PFSK-1 (cell line): ENCODE measurements around the gene SLC4A8.

Source experiments
- POLR2AphosphoS5 ChIP-seq: IDR thresholded peaks from 2 replicates; pipeline ENCODE4 v1.6.1; 2012; ENCODE audit warnings: low read depth, mild to moderate bottlenecking, control low read depth, low read length, moderate library complexity
- REST ChIP-seq, 2 experiments: IDR thresholded peaks; 2 replicates each; pipeline versions ENCODE4 v1.6.1 to v1.8.0; 2011 to 2012; ENCODE audit warnings: low read depth in 2 of 2, low read length in 2 of 2, control low read depth in 1 of 2, inconsistent platforms in 1 of 2, mild to moderate bottlenecking in 1 of 2, moderate library complexity in 1 of 2; ENCODE audit not compliant: insufficient read depth in 1 of 2
- SIN3A ChIP-seq: IDR thresholded peaks from 2 replicates; pipeline ENCODE4 v1.6.1; 2012; ENCODE audit warnings: mild to moderate bottlenecking, low read length, moderate library complexity, borderline replicate concordance; ENCODE audit not compliant: insufficient read depth
- TAF1 ChIP-seq: IDR thresholded peaks from 2 replicates; pipeline ENCODE4 v1.6.1; 2012; ENCODE audit warnings: low read length, control low read depth, borderline replicate concordance; ENCODE audit not compliant: insufficient read depth

DNA sequence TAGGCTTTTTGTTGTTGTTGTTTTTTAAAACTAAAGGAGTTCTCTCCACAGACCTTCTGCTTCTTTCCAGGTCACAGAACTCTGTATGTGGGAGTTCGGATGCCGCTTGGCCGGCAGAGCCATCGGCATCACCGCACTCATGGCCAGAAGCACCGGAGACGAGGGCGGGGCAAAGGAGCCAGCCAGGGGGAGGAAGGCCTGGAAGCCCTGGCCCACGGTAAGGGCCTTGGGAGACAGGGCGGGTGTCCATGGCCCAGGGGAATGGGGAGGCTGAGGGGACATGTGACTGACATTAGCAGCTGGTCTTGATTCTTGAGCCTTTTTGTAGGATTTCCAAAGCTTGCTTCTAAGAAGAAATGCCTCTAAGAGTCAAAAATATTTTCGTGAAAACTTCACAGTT lies 26.2 kb downstream of the SLC4A8 start:
- TF ChIP-seq POLR2AphosphoS5 (no peak), TAF1 (no peak), SIN3A (no peak), REST (IDR thresholded peaks at IDR 0.05; ENCODE audit: insufficient read depth in 1 of 2, low read depth in 2 of 2, low read length in 2 of 2) (no peak)
